NCI-H526 (cell line): ENCODE measurements around the gene IRAK2.
A peak's percentile ranks its signal among the peaks of the same experiment; 100 is the strongest.

Source experiments
- DNase-seq, 2 experiments: peaks; one replicate each; lab custom pipeline; 2025; lab: John Stamatoyannopoulos, UW

Gene IRAK2

DNA sequence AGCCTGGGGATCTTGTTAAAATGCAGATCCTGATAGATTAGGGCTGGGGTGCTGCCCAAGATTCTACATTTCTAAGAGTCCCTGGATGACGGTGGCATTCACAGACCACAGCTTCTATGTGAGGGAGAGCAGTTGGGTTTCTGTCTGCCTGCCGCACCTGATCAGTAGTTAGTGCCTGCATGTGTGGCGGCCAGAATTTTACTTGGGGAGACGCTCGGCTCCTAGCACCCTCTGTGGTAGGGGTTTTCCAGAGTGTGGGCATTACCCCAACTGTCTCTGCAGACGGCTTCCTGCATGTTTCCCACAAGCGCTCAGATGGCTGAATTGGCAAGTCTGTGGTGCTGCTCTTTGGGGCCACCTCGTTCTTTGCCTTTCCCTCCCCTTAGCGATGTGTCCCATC, 119.8 kb downstream of the IRAK2 start:
- DNase-seq = no peak

DNA sequence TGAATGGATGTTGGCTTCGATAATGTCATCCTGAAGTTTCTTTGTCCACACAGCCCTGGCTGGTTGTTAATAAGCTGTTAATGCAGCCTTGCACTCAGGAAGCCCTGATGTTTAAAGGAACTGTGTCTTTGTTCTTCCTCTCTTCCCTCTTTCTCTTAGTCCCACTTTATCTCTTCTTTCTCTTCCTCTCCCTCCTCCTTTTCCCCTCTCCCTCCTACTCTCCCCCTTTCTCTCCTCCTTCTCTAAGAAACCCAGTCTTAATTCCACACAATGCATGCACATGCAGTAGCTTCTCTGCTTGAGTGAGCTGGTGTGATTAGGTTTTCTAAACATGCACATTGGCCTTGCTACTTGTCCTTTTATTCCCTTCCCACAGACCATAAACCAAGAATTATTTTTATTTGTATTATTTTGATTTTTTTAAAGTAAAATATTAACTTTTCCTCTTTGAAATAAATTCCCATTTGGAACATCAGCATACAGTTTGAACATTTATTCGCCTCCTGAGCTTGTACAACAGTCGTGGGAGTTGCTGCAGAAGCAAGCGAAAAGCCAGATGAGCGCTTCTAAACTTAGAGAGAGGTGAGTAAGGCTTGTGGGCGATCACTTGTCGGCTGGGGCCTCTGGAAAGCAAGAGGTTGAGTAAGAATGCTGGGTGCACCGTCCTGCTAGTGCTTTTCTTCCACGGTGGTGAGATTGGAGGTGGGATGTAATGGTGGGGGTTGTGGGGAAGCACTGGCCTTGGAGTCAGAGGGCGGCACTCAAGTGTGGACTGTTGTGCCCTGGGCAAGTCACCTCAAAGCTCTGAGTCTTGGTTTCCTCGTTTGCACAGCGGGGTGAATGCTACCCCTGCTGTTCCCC, 120.8 kb downstream of the IRAK2 start:
- DNase-seq = no peak

DNA sequence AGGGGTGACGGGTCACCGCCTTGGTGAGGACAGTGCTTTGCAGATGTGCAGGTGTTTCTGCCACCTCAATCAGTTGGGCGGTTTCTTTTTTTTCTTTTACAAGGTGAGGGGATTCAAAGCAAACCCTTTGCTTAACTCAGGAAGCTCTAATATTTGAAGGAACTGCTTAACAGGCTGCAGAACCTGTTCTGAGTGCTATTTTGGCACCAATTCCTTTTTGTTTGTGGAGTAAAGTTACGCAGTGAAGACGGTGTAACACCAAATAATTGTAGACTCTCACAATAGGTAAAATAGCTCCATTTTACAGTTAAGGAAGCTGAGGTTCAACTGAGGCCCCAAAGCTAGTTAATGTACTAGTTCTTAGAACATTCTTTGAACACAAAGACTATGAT, 121.4 kb downstream of the IRAK2 start:
- no peak for DNase-seq

DNA sequence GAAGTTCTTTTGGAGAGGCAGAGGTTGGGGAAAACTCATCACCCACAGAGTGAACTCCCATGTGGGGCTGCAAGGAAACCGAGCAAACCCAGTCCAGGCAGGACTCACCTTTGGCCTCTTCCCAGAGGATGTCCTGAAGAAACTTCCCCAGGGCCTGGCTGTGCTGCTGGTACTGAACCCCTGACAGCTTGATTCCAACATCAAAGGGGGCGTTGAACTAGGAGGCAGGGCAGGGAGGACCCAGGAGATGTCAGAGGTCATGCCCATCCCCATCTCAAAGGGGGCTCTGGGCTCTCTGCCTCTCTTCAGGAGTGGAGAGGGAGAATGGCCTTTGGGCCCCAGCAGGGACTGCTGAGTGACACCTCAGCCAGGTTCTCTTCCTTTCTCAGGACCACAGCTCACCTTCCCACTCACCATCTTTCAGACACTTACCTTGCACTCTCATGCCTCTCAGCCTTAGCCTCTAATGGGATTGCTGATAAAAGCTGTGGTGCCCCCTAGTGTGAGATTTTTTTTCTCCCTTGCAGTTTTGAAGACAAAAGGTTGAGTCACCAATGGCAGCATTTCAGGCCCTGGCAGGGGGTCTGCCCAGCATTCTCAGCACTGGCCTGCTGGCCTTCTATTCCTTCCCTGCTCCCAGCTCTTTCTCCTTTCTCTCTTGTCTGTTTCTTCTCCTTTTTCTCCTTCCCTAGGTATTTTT, 122.0 kb downstream of the IRAK2 start:
- peak; percentile 13 to 76 for DNase-seq

DNA sequence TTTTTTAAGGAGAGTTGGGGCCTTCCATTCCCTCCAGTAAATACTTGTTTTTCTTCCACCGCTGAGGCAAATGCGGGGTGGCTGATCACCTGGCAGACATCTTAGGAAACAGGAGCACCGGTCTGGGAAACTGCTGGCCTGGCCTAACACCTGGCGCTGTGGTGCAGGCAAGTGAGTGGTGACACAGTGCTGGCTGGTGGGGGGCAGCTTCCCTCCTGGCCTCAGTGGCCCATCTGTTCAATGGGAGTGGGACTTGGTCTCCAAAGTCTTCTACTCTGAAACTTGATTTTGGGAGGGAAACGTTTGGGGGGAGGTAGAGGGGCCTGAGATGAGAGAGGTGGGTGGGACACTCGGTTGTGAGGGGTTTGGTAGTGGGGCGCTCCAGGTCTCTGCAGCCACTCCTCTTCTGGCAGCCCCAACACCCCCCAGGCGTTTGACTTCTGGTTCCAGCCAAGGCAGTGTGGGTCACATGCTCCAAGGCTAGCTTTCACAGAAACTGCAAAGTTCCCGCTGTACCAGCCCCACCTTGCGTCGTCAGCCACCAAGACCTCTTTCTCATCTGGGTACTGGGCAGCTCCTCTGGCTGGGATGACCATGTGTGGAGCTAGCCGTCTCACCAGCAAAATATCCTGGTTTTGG, 123.3 kb downstream of the IRAK2 start:
- no peak for DNase-seq

DNA sequence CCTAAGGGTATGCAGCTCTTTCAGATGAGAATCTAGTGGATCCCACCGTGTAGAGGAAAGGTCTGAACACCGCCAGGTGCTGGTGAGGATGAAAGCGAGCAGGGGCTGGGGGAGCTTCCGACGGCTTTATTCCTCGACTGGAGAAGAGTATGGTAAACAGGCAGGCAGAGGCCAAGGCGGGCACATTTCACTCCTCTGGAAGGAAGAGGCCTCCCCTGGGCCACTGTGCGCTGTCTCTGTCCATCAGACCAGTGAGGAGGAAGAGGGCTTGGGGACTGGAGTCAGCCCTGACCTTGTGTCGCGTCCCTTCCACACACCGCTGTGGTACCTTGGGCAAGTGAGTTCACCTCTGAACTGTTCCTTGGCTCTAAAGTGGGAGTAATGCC, 123.8 kb downstream of the IRAK2 start:
- no peak for DNase-seq

DNA sequence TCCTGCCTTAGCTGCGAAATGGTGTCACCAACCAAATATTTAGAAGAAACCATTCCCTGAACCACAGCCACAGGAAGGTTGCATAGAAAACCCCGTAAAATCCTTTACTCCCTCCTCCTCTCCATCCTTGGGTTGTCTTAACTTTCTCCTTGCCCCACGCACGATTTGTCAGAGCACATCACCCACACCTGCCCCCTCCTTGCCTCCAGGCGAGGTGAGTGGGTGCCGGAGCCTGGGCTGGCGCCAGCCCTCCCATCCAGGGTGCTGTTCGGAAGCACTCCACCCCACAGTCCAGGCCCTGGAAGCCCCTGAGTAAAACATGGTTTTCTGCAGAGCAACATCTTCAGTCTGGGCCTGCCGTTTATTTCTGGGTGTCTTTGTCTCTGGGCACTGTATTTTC, 124.4 kb downstream of the IRAK2 start:
- DNase-seq = no peak

DNA sequence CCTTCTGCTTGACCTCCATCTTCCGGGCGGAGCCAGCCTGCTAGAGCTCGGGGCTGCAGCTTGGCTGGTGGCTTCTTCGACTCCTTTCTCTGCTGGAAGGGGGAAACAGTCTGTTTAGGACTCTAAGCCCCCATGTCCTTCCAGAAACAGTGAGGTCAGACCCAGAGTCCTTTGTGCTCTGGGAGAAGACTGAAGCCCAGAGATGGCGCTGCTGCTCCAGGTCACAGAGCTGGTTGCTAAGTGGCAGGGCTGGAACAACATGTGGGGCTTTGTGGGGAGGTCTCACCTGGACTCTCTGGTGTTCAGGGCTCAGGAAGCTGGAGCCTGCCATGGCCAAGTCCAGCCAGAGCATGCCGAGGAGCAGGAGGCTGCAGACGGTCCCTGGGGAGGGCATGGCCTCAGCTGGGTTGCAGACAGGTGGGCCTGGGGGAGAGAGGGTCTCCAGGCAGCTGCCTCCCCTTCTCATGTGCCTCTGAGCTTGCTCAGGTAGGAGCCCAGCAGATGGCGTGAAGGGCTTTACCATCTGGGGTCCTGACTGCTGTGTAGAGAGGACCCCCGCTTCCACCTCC, 125.2 kb downstream of the IRAK2 start:
- DNase-seq = peak in 1 of 2 experiments; percentile 32

DNA sequence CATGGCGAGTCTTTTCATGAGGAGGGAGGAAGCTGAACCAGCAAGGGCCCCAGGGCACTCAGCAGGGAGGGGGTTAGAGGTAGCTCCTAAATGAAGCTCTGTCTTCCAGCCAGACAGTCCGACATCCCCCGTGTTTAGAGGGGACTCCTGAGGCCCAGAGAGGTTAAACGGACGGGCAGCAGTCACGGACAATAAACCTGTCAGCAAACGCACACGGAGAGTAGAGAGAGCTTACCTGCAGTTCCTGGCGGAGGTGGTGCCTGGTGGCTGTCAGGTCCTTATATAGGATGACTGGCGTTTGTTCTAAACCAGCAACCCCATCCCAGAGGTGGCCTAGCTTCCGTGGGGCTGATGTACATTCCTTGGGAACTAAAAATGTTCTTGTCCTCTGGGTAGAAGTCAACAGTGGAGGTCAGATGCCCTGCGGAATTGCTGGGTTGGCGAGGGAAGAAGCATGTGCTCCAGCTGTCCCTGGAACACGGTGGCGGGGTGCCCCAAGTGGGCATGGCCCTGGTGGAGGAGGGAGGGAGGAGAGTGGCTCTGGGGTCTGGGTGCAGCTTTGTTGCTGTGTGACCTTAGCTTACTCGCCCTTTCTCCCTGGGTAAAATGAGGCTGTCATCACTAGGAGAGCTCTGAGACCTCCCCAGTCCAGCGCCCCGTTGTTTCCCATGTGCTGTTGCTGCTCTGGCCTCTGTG, 125.9 kb downstream of the IRAK2 start:
- peak in 1 of 2 experiments; percentile 17 for DNase-seq

DNA sequence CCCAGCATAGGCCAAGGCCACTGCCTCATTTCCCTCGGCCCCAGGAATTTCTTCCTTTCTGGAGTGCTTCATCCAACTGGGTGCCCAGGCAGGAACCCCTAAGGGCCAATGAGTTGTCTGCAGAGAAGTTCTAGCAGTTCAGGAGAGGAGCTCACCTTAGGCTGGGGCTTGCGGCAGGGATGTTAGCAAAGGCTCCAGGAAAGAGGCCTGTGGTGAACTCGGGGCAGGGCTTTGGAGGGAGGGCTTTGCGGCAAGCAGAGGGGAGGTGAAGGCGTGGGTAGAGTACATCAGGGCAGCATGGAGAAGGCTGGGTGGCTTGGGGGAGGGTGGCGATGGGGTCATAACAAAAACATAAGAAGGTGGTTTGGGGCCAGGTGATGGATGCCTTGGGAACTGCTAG, 126.9 kb downstream of the IRAK2 start:
- no peak for DNase-seq

DNA sequence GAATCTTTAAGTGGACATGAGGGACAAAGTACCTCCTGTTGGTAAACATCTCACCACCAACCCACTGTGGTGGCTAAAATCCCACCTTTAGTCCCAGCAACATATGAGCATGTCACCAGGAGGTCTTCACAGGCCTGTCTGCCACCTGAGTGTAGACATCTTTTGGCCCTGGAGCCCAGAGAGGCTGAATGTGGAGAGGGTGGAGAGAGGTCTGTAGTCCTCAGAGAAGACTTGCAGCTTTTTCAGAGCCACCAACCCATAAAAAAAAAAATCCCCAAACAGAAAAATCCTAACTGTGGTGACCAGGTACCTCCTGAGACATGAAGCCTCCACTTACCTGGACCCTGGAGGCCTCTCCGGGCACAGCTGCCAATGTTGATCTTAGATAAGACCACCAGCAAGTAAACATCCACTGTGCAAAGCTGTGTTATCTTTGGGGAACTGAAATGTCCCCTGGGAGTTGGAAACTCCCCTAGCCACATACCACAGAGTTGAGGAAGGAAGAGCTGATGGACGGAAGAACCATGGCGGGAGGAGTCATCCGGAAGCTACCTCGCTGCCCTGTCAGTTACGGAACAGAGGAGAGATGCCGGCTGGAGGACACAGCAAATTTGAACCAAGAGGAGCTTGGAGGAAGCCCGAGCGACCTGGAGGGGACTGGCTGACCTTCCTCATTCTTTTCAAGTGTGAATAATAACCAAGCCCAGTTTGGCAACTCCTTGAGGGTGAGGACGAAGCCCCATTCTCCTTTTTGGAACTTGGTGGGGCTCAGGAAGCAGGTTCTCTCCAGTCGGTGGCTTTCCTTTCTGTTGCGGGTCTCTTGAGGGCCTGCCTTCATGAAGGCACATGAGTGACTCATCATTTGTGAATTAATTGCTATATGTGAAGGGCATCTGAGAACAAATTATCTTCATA, 128.0 kb downstream of the IRAK2 start, which contains the start of gene GHRL:
TSS of gene GHRL (minus strand) at position 443 of the 915 bp plus-strand sequence. CDS start 2,767 bp downstream, outside the sequence.
- DNase-seq = no peak
